ENCODE data around the gene ZNF487.
"Not testable (repeated sequence)": the region's sequence is repeated elsewhere in the genome, so short reads cannot be mapped to it uniquely, and the experiment has no call there.

DNA sequence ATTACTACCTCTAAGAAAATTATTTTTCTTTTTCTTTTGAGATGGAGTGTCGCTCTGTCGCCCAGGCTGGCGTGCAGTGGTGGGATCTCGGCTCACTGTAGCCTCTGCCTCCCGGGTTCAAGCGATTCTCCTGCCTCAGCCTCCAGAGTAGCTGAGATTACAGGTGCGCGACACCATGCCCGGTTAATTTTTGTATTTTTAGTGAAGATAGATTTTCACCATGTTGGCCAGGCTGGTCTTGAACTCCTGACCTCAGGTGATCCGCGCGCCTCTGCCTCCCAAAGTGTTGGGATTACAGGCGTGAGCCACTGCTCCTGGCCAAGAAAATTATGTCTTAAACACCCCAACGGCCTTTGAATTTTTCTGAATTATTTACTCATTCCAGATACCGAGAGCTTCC is 19.6 kb downstream of the ZNF487 start:
- TF ChIP-seq, protein P1, sequence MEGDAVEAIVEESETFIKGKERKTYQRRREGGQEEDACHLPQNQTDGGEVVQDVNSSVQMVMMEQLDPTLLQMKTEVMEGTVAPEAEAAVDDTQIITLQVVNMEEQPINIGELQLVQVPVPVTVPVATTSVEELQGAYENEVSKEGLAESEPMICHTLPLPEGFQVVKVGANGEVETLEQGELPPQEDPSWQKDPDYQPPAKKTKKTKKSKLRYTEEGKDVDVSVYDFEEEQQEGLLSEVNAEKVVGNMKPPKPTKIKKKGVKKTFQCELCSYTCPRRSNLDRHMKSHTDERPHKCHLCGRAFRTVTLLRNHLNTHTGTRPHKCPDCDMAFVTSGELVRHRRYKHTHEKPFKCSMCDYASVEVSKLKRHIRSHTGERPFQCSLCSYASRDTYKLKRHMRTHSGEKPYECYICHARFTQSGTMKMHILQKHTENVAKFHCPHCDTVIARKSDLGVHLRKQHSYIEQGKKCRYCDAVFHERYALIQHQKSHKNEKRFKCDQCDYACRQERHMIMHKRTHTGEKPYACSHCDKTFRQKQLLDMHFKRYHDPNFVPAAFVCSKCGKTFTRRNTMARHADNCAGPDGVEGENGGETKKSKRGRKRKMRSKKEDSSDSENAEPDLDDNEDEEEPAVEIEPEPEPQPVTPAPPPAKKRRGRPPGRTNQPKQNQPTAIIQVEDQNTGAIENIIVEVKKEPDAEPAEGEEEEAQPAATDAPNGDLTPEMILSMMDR (conservative IDR thresholded peaks at IDR 0.05; ENCODE audit: low read depth, low read length) = not testable (repeated sequence)
- TF ChIP-seq POLR2A (IDR thresholded peaks at IDR 0.05; ENCODE audit: low read depth, low read length); MAZ (IDR thresholded peaks at IDR 0.05; ENCODE audit: borderline replicate concordance, low read depth, low read length); CHD1 (IDR thresholded peaks at IDR 0.05; ENCODE audit: low read depth, low read length); RAD21 (IDR thresholded peaks at IDR 0.05; ENCODE audit: low read length); SMC3 (IDR thresholded peaks at IDR 0.05; ENCODE audit: low read depth, low read length): not testable (repeated sequence)
- TF ChIP-seq, protein P2, sequence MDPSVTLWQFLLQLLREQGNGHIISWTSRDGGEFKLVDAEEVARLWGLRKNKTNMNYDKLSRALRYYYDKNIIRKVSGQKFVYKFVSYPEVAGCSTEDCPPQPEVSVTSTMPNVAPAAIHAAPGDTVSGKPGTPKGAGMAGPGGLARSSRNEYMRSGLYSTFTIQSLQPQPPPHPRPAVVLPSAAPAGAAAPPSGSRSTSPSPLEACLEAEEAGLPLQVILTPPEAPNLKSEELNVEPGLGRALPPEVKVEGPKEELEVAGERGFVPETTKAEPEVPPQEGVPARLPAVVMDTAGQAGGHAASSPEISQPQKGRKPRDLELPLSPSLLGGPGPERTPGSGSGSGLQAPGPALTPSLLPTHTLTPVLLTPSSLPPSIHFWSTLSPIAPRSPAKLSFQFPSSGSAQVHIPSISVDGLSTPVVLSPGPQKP (IDR thresholded peaks at IDR 0.05; ENCODE audit: borderline replicate concordance, low read depth, low read length) = not testable (repeated sequence)
- TF ChIP-seq, protein P3, sequence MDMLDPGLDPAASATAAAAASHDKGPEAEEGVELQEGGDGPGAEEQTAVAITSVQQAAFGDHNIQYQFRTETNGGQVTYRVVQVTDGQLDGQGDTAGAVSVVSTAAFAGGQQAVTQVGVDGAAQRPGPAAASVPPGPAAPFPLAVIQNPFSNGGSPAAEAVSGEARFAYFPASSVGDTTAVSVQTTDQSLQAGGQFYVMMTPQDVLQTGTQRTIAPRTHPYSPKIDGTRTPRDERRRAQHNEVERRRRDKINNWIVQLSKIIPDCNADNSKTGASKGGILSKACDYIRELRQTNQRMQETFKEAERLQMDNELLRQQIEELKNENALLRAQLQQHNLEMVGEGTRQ (IDR thresholded peaks at IDR 0.05; ENCODE audit: low read depth, low read length) = not testable (repeated sequence)

Data from IMR-90 (cell line).